HG03439 (cell line): Measurements from ENCODE around the gene GNG10.
"Not testable (repeated sequence)": the region's sequence is repeated elsewhere in the genome, so short reads cannot be mapped to it uniquely, and the experiment has no call there.

Source experiments
- ATAC-seq: cut with Tn5 transposase; IDR thresholded peaks from one replicate; pipeline ENCODE4 v1.9.1; 2021; ENCODE audit warnings: mild to moderate bottlenecking, moderate library complexity; ENCODE audit not compliant: unreplicated experiment

GNG10 gene

DNA sequence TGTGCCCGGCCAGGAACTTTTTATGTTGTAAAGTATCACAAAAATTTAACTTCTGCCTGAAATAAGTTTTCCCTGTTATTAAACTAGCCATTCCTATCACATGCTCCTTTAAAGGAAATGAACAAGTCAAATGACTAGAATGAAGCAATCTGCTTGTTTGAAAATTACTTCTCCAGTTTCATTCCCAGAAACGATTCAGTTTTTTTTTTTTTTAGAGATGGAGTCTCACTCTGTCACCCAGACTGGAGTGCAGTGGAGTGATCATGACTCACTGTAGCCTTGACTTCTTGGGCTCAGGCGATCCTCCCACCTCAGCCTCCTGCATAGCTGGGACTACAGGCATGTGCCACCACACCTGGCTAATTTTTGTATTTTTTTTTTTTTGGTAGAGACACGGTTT lies 13.3 kb upstream of the GNG10 start:
- ATAC-seq = no peak

DNA sequence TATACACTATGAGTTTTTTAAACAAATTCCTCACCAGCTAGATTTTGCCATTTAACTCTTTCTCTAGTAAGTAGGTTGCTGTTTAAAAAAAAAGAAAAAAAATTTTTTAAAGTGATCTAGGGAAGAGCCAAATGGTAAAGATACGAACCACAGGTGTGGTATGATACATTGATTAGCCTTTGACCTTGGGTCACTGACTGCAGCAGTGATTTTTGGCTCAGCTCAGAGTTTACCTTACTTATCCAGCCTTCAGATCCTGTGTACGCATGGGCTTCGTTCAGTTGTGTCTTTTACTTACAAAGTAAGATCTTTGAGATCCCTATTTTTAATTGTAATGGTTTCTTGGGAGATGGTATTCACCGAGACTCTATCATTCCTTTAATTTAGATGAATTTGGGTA lies 12.4 kb upstream of the GNG10 start:
- ATAC-seq = no peak

DNA sequence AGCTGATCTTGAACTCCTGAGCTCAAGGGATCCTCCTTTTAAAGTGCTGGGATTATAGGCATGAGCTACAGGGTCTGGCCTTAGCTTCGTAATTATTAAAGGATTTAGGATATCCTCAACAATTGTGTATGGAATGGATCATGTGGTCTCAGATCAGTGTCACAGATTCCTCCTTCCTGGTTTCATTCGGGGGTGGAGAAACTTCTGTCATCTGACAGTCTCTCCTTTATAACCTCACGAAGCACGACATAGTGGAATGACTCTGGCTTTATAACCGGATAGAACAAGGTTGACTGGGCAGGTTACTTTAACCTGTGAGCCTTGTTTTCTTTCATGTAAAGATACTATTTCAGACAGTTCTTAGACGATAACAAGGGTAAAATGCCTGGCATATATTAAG lies 4.4 kb upstream of the GNG10 start:
- ATAC-seq = no peak

DNA sequence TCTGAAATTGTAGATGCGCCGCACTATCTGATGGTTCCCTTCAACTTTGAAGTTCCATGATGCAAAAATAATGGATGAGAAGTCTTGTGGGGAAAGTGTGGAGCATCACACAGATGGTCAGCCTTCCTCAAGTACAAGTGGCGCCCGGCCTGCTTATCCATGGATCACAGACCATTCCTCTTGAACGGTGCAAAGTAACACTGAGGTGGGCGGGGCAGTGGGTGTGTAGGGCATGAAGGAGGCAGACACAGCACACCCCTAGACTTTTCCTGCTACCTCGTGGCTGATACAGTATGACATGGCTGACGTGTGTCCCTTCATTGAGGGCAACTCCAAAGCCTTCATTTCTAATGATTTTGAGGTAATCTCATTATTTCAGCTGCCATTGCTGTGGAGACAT lies 2.5 kb upstream of the GNG10 start:
- ATAC-seq = no peak

DNA sequence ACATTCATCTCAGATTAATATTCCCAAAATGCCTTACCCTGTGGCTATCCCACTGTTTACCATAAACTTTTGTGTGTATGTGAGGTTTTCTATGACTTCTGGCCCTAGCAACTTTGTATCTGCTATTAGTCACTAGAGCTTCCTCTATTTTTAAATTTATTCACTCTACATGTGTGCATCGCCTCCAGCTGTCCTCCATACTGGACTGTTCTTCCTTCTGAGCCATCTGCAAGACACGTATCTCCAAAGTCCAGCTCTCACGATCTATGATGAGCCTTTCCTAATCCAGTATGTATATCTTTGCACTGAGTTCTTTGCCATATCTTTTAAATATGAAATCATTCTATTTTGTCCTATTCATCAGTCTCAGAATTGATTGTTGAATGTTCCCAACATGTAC lies 1.7 kb upstream of the GNG10 start:
- ATAC-seq = no peak

GRCh38 chr9:111661802-111662521 lies 557 bp downstream of the GNG10 start:
- peak; percentile 38 for ATAC-seq

DNA sequence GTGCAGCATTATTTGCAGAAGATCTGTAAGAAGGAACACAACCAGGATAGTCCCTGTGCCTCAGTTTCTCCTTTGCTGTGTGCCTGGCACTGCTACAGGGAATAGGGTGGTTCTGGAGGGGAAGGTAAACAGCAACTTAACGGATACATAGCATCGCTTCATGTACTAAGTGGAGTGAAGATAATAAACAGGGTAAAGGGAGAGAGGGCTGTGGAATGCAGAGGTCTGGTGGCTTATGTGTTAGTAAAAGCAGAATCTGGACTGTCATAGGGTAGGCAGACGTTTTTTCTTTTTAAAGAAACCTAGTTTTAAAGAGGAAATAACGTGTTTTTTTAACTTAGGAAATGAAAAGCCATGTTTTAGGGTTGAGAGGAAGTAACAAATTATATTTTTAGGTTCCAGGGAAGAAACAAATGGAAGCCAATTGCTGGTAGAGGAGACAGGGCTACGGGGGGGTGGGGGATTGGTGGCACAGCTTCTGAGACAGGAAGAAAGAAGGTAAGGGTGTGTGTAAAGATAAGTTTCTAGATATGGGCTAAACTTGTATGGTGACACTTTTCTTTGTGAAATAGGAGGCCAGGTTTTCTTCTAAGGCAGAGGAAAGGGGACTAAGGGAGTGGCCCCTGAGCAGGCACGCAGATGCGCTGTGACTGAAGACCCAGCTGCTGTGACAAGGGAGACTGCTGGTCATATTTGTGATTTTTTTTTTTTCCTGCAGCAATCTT lies 1.3 kb downstream of the GNG10 start:
- ATAC-seq = no peak

DNA sequence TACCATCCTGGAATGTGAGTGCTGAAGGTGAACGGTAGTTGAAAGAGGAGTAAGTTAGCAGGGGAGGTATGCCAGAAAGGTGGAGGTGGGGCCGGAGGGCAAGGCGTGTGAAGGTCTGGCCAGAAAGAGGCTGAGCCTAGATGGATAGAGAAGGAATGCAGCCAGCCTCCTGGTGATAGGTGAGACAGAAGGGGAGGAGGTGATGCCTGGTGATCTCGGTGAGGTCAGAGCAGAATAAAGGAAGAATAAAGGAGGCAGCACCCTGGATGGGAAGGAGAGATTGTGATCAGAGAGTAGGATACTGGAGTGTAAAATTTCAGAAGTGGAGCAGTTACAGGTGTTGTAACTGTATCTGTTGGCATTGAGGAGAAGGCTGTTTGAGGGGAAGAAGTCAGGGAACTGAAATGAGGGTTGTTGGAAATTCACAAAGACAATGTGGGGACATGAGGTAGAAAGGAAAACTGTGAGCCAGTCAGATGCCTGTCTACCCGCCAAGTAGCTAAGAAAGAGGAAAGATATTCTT lies 2.0 kb downstream of the GNG10 start:
- ATAC-seq = no peak

DNA sequence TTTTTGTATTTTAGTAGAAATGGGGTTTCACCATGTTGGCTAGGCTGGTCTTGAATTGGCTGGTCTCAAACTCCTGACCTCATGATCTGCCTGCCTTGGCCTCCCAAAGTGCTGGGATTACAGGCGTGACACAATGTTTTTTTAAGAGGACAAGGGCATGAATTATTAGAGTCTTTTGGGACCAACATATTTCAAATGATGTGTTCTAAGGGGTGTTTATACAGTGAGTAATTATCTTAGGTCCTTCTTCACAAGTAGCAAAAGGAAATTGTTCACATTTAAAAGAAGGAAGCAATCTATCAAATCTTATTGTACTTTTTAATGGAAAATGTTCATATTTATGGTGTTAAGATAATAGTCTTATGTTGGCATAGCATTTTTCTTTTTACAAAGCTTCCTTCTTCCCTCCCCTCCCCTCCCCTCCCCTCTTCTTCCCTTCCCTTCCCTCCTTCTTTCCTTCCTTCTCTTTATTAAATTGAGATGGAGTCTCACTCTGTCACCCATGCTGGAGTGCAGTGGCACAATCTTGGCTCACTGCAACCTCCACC lies 6.7 kb downstream of the GNG10 start:
- no peak for ATAC-seq

- not testable (repeated sequence) for ATAC-seq
Measured at GRCh38 chr9:111668601-111669000, 7.2 kb downstream of the GNG10 start.

DNA sequence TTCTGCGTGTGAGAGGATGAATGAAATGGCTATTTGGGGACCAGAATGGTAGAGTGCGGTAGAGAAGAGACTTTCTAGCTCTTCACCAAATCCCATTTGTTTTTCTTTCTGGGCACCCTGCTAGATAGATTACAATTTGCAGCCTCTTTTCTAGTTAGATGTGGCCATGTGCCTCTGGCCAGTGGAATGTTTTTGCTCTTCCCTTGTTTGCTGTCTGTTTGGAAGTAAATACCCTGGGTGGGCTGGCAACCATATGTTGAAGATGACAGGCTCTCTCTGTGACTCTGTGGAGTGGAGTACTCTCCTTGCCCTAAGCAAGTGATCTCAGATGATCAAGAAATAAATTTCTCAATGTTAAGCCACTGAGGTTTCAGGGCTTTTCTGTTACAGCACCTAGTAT lies 12.9 kb downstream of the GNG10 start:
- ATAC-seq = no peak

DNA sequence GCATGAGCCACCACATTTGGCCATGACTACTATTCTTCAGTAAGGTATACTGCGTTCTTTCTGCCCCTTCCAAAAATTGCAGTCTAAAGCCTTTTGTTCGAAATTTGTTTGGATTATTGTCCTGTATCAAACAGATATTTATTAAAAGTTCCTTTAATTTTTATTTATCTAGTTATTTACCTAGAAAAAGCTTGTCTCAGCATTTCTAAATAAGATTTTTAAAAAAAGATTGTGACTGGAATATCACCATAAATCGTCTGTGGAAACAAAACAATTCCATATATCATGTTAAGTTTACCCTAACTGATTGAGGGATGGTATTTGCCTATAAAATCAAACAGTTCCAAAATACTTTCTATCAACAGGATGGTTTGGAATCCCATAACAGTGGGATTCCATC lies 14.7 kb downstream of the GNG10 start:
- ATAC-seq = no peak

GRCh38 chr9:111678293-111678692 lies 16.9 kb downstream of the GNG10 start:
- no peak for ATAC-seq

- no peak for ATAC-seq
Measured at GRCh38 chr9:111679199-111679598, 17.8 kb downstream of the GNG10 start.

- ATAC-seq = no peak
Measured at GRCh38 chr9:111683392-111683791, 22.0 kb downstream of the GNG10 start.

GRCh38 chr9:111691672-111692329 lies 30.4 kb downstream of the GNG10 start:
- no peak for ATAC-seq

DNA sequence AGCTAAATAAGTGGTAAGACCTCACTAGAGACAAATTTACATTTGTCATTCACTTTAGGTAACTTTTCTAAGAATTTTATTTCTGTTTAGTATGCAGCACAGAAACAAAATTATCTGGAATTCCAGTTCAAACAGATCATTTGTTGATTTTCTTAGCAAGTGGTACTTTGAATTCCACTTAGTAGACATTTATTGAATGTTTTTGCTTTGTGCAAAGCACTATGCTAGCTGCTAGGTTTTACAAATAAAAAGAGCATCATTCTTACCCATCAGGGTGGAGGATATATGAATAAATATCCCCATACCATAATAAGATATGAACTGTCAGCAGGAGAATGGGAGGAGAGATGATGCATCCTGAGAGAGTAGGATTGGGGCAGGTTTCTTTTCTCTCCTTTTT lies 35.4 kb downstream of the GNG10 start:
- no peak for ATAC-seq

GRCh38 chr9:111700776-111701175 lies 39.4 kb downstream of the GNG10 start:
- ATAC-seq = no peak

DNA sequence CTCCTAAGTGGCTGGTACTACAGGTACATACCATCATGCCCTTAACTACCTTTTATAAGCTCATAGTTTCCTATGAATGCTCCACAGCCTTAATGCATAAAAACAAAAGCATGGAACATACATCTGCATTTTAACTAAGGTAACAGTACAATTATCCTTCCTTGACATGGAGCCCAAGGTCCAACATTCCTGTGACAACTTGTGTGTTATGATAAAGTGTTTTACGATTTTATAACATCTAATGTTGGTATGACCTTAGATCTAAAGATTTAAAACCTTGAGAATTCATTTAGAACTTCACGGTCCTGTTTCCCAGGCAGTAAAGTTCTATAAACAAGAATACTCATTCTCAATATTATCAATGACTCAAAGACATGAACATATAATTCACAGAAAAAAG lies 43.1 kb downstream of the GNG10 start:
- ATAC-seq = no peak

DNA sequence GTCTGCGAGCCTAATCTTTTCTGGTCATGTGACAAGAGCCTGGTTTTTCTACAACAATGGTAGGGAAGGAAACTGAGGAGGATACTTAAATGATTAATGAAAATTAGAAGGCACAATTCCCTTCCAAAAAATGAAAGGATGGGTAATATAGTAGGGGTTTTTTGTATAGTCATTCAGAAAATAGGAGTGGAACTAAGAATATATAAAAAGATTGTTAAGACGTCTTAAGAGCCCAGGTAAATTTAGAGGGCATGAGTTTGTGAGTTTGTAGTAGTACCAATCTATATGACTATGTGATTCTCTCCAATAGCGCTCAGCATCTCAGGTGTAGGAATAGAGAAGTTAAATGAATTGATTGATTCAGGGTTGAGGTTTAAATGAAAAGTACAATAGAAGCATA lies 50.1 kb downstream of the GNG10 start:
- ATAC-seq = no peak

DNA sequence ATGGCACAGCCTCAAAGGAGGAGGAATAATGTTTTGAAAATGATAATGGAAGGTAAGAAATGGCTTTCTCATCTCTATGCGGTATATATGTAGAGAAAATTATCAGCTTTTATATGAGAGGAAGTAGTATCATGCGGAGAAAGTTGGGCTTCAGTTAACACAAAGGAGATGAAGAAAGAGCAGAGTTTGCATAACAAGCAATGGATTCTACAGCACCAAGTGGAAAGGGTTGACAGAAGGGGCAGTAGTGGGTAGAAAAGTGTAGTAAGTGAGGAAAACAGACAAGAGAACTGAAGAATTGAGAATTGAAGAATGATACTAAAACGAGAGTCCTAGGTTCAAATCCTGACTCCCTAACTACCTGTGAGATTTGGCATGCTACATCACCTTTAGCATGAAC lies 51.0 kb downstream of the GNG10 start:
- ATAC-seq = no peak

DNA sequence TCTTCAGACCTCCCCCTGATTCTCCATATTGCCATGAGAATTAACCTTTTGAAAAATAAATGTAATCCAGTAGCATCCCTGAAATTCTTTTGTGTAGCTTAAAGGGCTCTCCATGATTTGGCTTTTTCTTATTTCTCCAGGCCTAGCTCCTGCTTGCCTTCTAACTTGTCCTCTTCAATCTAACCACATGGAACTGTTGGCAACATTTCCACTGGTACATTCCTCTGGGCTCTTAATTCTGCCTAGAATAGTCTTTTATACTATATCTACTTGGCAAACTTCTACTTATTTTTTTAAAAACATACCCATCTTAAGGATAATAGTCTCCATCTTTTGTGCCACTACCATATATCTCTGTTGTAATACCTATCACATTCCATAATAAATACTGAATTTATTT lies 54.1 kb downstream of the GNG10 start:
- no peak for ATAC-seq
